ENCODE results near the gene HLA-DMA.

Gene HLA-DMA

DNA sequence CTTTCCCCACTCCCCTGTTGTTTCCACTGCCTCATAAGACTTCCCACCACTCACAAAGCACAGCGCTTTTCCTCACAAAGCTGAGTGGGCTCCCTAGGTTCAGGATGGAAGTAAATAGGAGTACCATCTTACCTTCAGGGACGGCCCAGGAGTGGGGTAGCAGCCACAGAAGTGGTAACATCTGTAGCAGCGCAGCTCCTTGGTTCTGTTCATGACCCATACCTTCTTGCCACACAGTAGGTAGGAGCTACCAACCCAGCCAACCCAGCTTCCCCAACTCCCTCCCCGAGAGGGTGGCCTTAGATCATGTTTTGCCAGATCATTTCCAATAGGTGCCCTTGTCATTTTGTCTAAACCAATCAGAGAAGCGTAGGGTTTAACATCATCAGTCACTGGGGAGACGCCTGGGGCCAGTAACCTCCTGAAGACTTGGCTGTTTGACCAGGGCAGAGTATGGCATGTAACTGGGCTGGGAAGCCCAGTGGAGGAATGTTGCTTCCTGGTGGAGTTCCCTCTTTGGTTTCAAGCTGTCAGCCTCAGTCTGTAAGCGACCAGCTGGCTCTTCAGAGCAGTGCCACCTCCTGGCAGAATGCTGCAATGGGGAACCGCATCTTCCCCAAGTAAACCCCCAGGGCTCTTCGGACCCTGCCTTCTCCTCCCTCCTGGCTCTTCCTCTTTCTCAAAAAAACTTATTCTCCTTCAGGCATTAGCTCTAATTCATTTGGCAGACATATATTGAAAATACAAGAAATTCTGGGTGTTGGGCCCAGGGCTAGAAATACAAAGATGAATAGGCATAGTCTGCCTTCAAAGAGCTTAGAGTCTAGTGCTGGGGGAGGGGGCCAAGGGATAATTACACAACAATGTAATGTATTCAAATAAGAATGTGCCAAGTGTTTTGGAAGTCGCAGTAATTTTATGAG, at the start of gene HLA-DMA:
Gene HLA-DMA, minus strand, starts transcription at position 281 of the 923 bp plus-strand sequence. Its CDS starts 61 bp downstream, at position 220.
- TF ChIP-seq, protein P1, sequence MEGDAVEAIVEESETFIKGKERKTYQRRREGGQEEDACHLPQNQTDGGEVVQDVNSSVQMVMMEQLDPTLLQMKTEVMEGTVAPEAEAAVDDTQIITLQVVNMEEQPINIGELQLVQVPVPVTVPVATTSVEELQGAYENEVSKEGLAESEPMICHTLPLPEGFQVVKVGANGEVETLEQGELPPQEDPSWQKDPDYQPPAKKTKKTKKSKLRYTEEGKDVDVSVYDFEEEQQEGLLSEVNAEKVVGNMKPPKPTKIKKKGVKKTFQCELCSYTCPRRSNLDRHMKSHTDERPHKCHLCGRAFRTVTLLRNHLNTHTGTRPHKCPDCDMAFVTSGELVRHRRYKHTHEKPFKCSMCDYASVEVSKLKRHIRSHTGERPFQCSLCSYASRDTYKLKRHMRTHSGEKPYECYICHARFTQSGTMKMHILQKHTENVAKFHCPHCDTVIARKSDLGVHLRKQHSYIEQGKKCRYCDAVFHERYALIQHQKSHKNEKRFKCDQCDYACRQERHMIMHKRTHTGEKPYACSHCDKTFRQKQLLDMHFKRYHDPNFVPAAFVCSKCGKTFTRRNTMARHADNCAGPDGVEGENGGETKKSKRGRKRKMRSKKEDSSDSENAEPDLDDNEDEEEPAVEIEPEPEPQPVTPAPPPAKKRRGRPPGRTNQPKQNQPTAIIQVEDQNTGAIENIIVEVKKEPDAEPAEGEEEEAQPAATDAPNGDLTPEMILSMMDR (IDR thresholded peaks at IDR 0.05; ENCODE audit: insufficient read depth, low read length, missing control alignments): peak; percentile 84
- ChIA-PET POLR2A (interaction anchor here (0.6 to 4.2 kb wide), 6 partner anchors 13 to 31 kb away, joined by 3 to 58 read pairs (median 4); partner anchors contain the start of gene BRD2), CTCF (interaction anchor here (0.7 to 9.5 kb wide), 38 partner anchors 10 to 219 kb away, joined by 3 to 182 read pairs (median 8); partner anchors contain the start of genes BRD2, HLA-DMB, PSMB9 and TAP1)
- H3K4me3 ChIP-seq (ENCODE audit: low read depth, low read length): no peak within 1 kb of the TSS
- DNase-seq (ENCODE audit: low read depth, low spot score): peak; percentile 93

DNA sequence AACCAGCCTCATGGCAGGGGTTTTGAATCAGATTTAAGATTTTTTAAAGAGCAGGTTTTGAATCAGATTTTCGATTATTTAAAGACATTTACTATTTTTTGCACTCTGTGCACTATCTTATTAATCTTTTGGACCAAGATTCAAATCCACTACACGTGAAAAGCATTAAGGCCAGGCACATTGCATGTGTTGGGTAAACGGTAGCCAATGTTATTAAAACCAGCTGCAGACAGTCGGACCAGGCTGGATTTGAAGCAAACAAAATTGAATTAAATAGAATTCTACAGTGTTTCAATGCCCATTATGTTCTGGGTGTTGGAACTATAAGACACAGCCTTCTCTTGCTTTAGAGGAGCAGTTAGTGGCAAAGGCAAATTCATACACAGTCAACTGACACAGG, 48.8 kb upstream of the HLA-DMA start:
- ChIA-PET CTCF (interaction anchor here (0.9 to 2.6 kb wide), 6 partner anchors 12 to 247 kb away, joined by 4 to 14 read pairs (median 4); no protein-coding TSS in a partner anchor), POLR2A (no interaction called here)
- TF ChIP-seq, protein P1 (IDR thresholded peaks at IDR 0.05; ENCODE audit: insufficient read depth, low read length, missing control alignments): no peak
- DNase-seq (ENCODE audit: low read depth, low spot score): no peak
- H3K4me3 ChIP-seq (ENCODE audit: low read depth, low read length): no peak overlapping the region

DNA sequence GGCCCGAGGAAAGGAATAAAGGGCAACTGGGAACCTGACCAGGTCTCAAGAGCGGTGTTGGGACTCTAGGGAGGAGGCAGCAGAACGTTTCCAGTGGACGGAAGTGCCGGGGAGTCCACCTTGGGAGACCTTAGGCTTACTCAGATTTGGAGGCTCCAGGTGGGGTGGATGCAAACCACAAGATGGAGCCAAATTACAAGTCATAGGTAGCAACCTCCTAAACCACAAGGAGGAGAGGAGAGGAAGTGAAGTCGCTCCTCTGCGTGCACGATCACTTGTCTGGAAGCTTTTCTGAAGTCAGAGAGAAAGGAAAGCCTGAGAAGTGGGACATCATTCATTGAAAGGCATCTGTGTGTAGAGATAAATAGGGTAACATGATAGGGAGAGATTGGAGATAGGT, 47.2 kb upstream of the HLA-DMA start:
- ChIA-PET POLR2A (no interaction called here), CTCF (interaction anchor here (1.4 to 2.6 kb wide), 4 partner anchors 13 to 114 kb away, joined by 4 to 14 read pairs (median 5); no protein-coding TSS in a partner anchor)
- no peak overlapping the region for H3K4me3 ChIP-seq (ENCODE audit: low read depth, low read length)
- TF ChIP-seq, protein P1 (IDR thresholded peaks at IDR 0.05; ENCODE audit: insufficient read depth, low read length, missing control alignments): no peak
- DNase-seq (ENCODE audit: low read depth, low spot score): no peak

DNA sequence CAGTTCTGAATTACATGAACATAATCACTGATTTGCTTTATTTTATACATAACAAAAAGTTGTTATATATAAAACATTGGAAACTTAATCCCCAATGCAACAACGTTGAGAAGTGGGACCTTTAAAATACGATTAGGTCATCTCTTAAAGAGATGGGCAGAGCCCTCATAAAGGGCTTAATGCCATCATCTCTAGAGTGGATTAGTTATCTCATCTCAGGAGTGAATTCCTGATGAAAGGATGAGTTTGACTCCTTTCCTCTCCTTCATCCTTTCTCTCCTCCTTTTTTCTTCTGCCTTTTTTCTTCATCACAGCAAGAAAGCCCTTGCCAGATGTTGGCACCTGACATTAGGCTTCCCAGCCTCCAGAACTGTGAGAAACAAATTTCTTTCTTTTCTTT, 42.6 kb upstream of the HLA-DMA start:
- TF ChIP-seq, protein P1 (IDR thresholded peaks at IDR 0.05; ENCODE audit: insufficient read depth, low read length, missing control alignments): no peak
- H3K4me3 ChIP-seq (ENCODE audit: low read depth, low read length): no peak overlapping the region
- no peak for DNase-seq (ENCODE audit: low read depth, low spot score)
- CTCF ChIA-PET: interaction anchor here (1.1 to 3.5 kb wide), 2 partner anchors 11 to 62 kb away, joined by 4 to 13 read pairs; no protein-coding TSS in a partner anchor
- POLR2A ChIA-PET: no interaction called here

DNA sequence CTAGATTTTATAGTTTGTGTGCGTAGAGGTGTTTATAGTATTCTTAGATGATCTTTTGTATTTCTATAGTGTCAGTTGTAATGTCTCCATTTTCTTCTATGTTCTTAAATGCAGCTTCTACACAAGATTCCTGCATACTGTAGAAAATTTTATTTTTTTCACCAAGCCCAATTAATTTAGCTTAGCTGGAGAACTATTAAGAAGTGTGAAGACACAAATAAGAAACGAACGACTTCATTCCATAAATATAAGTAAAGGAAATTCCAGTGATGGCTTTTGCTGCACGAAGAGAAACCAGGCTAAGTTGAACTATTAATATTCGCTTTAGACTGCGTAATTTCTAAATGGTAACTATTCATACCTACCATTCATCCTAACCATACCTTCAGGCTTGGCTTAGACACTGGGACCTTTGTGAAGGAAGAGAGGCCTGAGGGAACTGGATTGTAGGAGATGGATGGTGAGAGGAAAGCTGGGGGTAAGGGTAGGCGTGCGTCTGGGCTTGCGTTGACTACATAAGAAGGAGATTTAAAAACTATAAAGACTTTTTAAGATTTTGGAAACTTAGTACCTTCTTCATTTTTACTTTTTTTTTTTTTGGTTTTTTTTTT, 40.6 kb upstream of the HLA-DMA start:
- CTCF ChIA-PET: interaction anchor here (0.8 to 2.4 kb wide), 6 partner anchors 9 to 255 kb away, joined by 3 to 14 read pairs (median 4); partner anchors contain the start of genes HLA-DMA and TAP2
- POLR2A ChIA-PET: no interaction called here
- no peak for DNase-seq (ENCODE audit: low read depth, low spot score)
- TF ChIP-seq, protein P1 (IDR thresholded peaks at IDR 0.05; ENCODE audit: insufficient read depth, low read length, missing control alignments): no peak
- no peak overlapping the region for H3K4me3 ChIP-seq (ENCODE audit: low read depth, low read length)
